Measurements from ENCODE around the gene CD1C.

GRCh38 chr1:158295791-158296190, 6.1 kb downstream of the CD1C start:
- no peak for TF ChIP-seq SIN3A (conservative IDR thresholded peaks at IDR 0.05 in 1 of 2, IDR thresholded peaks at IDR 0.05 in 1 of 2; ENCODE audit: low read depth in 1 of 2, low read length in 2 of 2)
- no peak for TF ChIP-seq CTCF (IDR thresholded peaks at IDR 0.05; ENCODE audit: control extremely low read depth in 1 of 3, insufficient read depth in 1 of 3, low read depth in 1 of 3, low read length in 3 of 3)
- TF ChIP-seq ATF3 (IDR thresholded peaks at IDR 0.05; ENCODE audit: insufficient read depth, low read depth, low read length), result no peak
- TF ChIP-seq SP1 (IDR thresholded peaks at IDR 0.05; ENCODE audit: low read depth, low read length), result no peak
- TF ChIP-seq POLR2AphosphoS5 (IDR thresholded peaks at IDR 0.05; ENCODE audit: low read depth, low read length), result no peak
- no peak for TF ChIP-seq NRF1 (IDR thresholded peaks at IDR 0.05; ENCODE audit: low read depth, low read length)
- TF ChIP-seq TAF1 (IDR thresholded peaks at IDR 0.05; ENCODE audit: low read depth, low read length), result no peak
